Measurements from ENCODE around the gene PLS1.

- no peak for TF ChIP-seq CTCF (IDR thresholded peaks at IDR 0.05; ENCODE audit: low read length)
- no peak for TF ChIP-seq EZH2 (IDR thresholded peaks at IDR 0.05; ENCODE audit: borderline replicate concordance, low read length)
These were observed 27.0 kb downstream of the PLS1 start for GRCh38 chr3:142623194-142623593.
